ENCODE data around the gene SNX27. TPM values are rescaled to one million over a fixed set of nuclear protein-coding genes. Genes with fewer than 3 reads are reported as not detected.
"Not testable (repeated sequence)": the region's sequence is repeated elsewhere in the genome, so short reads cannot be mapped to it uniquely, and the experiment has no call there.

The SNX27 gene
- total RNA-seq, 1 donor from 2014 or later: 39.0 TPM

GRCh38 chr1:151596166-151596953 lies 15.5 kb upstream of the SNX27 start:
- peaks cover 3% of the 10 kb centered on the region for H3K9me3 Mint-ChIP-seq (ENCODE audit: low read depth)
- H3K27me3 Mint-ChIP-seq (ENCODE audit: low read depth): no peaks in the 10 kb centered on the region
- no peak for DNase-seq (ENCODE audit: low spot score)
- H3K36me3 Mint-ChIP-seq (ENCODE audit: low read depth): no peaks in the 10 kb centered on the region
- TF ChIP-seq, protein P1, sequence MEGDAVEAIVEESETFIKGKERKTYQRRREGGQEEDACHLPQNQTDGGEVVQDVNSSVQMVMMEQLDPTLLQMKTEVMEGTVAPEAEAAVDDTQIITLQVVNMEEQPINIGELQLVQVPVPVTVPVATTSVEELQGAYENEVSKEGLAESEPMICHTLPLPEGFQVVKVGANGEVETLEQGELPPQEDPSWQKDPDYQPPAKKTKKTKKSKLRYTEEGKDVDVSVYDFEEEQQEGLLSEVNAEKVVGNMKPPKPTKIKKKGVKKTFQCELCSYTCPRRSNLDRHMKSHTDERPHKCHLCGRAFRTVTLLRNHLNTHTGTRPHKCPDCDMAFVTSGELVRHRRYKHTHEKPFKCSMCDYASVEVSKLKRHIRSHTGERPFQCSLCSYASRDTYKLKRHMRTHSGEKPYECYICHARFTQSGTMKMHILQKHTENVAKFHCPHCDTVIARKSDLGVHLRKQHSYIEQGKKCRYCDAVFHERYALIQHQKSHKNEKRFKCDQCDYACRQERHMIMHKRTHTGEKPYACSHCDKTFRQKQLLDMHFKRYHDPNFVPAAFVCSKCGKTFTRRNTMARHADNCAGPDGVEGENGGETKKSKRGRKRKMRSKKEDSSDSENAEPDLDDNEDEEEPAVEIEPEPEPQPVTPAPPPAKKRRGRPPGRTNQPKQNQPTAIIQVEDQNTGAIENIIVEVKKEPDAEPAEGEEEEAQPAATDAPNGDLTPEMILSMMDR (IDR thresholded peaks at IDR 0.05): no peak
- no peak overlapping the region for H3K4me3 Mint-ChIP-seq (ENCODE audit: unreplicated experiment)
- H3K4me1 Mint-ChIP-seq (ENCODE audit: low read depth): peaks cover 20% of the 10 kb centered on the region
- H3K27ac Mint-ChIP-seq (ENCODE audit: unreplicated experiment): peak overlapping the region; percentile 77

DNA sequence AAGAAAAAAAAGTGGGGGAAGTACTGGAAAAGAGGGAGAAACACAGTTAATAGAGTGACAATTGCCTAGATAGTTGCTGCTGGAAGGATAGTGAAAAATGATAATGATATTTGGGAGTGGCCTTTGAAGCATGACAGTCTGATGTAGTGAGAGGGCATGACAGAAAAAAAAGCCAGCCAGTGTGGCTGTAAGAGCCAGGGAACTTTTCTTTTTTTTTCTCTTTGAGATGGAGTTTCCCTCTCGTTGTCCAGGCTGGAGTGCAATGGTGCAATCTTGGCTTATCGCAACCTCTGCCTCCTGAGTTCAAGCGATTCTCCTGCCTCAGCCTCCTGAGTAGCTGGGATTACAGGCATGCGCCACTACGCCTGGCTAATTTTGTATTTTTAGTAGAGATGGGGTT lies 9.3 kb upstream of the SNX27 start:
- DNase-seq (ENCODE audit: low spot score); H3K4me1 Mint-ChIP-seq (ENCODE audit: low read depth); H3K27me3 Mint-ChIP-seq (ENCODE audit: low read depth); H3K36me3 Mint-ChIP-seq (ENCODE audit: low read depth); H3K27ac Mint-ChIP-seq (ENCODE audit: unreplicated experiment); H3K9me3 Mint-ChIP-seq (ENCODE audit: low read depth); H3K4me3 Mint-ChIP-seq (ENCODE audit: unreplicated experiment): not testable (repeated sequence)

GRCh38 chr1:151604291-151604690 lies 7.6 kb upstream of the SNX27 start:
- no peaks in the 10 kb centered on the region for H3K27me3 Mint-ChIP-seq (ENCODE audit: low read depth)
- H3K27ac Mint-ChIP-seq (ENCODE audit: unreplicated experiment): no peak overlapping the region
- TF ChIP-seq, protein P1 (IDR thresholded peaks at IDR 0.05): no peak
- no peak overlapping the region for H3K4me3 Mint-ChIP-seq (ENCODE audit: unreplicated experiment)
- H3K4me1 Mint-ChIP-seq (ENCODE audit: low read depth): peaks cover 10% of the 10 kb centered on the region
- no peak for DNase-seq (ENCODE audit: low spot score)
- H3K36me3 Mint-ChIP-seq (ENCODE audit: low read depth): no peaks in the 10 kb centered on the region
- no peaks in the 10 kb centered on the region for H3K9me3 Mint-ChIP-seq (ENCODE audit: low read depth)

DNA sequence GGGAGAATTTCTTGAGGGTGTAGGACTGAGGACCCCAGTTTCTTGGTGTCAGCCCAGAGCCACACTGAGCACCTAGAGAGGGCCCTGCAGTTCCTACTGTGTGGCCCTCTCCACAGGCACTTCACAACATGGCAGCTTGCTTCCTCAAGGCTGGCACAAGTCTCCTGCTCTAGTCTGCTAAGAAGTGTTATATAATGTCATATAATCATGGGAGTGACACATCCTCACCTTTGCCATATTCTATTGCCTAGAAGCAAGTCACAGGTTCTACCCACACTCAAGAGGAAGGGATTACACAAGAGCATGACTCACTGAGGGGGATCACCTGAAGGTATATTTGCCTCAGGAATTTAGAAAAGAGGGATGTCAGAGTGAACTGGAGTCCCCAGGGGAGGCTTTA lies 5.5 kb upstream of the SNX27 start:
- no peaks in the 10 kb centered on the region for H3K9me3 Mint-ChIP-seq (ENCODE audit: low read depth)
- H3K4me3 Mint-ChIP-seq (ENCODE audit: unreplicated experiment): no peak overlapping the region
- H3K27me3 Mint-ChIP-seq (ENCODE audit: low read depth): no peaks in the 10 kb centered on the region
- H3K36me3 Mint-ChIP-seq (ENCODE audit: low read depth): no peaks in the 10 kb centered on the region
- no peak for DNase-seq (ENCODE audit: low spot score)
- H3K4me1 Mint-ChIP-seq (ENCODE audit: low read depth): peaks cover 14% of the 10 kb centered on the region
- H3K27ac Mint-ChIP-seq (ENCODE audit: unreplicated experiment): no peak overlapping the region
- TF ChIP-seq, protein P1 (IDR thresholded peaks at IDR 0.05): no peak

GRCh38 chr1:151606857-151607256 lies 5.0 kb upstream of the SNX27 start:
- DNase-seq (ENCODE audit: low spot score): no peak
- H3K27ac Mint-ChIP-seq (ENCODE audit: unreplicated experiment): no peak overlapping the region
- peaks cover 18% of the 10 kb centered on the region for H3K4me1 Mint-ChIP-seq (ENCODE audit: low read depth)
- TF ChIP-seq, protein P1 (IDR thresholded peaks at IDR 0.05): no peak
- no peaks in the 10 kb centered on the region for H3K27me3 Mint-ChIP-seq (ENCODE audit: low read depth)
- H3K9me3 Mint-ChIP-seq (ENCODE audit: low read depth): no peaks in the 10 kb centered on the region
- H3K4me3 Mint-ChIP-seq (ENCODE audit: unreplicated experiment): no peak overlapping the region
- no peaks in the 10 kb centered on the region for H3K36me3 Mint-ChIP-seq (ENCODE audit: low read depth)

DNA sequence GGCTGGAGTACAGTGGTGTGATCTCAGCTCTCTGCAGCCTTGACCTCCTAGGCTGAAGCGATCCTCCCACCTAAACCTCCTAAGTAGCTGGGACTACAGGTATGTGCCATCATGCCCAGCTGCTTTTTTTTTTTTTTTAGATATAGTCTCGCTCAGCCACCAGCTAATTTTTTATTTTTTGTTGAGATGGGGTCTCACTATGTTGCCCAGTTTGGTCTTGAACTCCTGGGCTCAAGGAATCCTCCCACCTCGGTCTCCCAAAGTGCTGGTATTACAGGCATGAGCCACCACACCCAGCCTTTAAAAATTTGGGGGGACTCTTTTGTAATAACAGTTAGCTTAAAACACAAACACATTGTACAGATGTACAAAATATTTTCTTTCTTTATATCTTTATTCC lies 1.7 kb upstream of the SNX27 start:
- Mint-ChIP-seq H3K36me3 (ENCODE audit: low read depth) (peaks cover 1% of the 10 kb centered on the region), H3K4me3 (ENCODE audit: unreplicated experiment) (no peak overlapping the region), H3K27me3 (ENCODE audit: low read depth) (no peaks in the 10 kb centered on the region), H3K27ac (ENCODE audit: unreplicated experiment) (no peak overlapping the region), H3K4me1 (ENCODE audit: low read depth) (peaks cover 35% of the 10 kb centered on the region), H3K9me3 (ENCODE audit: low read depth) (no peaks in the 10 kb centered on the region)
- TF ChIP-seq, protein P1 (IDR thresholded peaks at IDR 0.05): no peak
- no peak for DNase-seq (ENCODE audit: low spot score)
